Stomach (tissue), 4 donors: Measurements from ENCODE around the gene RPRML.

ENCODE experiments used
- CTCF ChIP-seq, 7 experiments: fragments of 450-650 bp in 4 of 7; fragments of 200-600 bp in 3 of 7; sonication (generic) in 3 of 7; IDR thresholded peaks; one replicate each; pipeline ENCODE4 v1.5.1; 2016 to 2019; ENCODE audit warnings: antibody characterized with exemption in 7 of 7, control low read depth in 2 of 7, mild to moderate bottlenecking in 1 of 7
- EP300 ChIP-seq: sonication (generic); formaldehyde crosslinking; IDR thresholded peaks from one replicate; pipeline ENCODE4 v1.6.1; 2017; ENCODE audit warnings: antibody characterized with exemption
- POLR2A ChIP-seq, 4 donors: fragments of 450-650 bp; IDR thresholded peaks; one replicate each; pipeline ENCODE4 v1.6.1; 2016; ENCODE audit warnings: antibody characterized with exemption in 4 of 4, control low read depth in 2 of 4, mild to moderate bottlenecking in 1 of 4, moderate library complexity in 1 of 4
- POLR2AphosphoS5 ChIP-seq, 3 donors: sonication (generic); formaldehyde crosslinking; IDR thresholded peaks; one replicate each; pipeline ENCODE4 v1.6.1; 2016; ENCODE audit warnings: antibody characterized with exemption in 3 of 3

DNA sequence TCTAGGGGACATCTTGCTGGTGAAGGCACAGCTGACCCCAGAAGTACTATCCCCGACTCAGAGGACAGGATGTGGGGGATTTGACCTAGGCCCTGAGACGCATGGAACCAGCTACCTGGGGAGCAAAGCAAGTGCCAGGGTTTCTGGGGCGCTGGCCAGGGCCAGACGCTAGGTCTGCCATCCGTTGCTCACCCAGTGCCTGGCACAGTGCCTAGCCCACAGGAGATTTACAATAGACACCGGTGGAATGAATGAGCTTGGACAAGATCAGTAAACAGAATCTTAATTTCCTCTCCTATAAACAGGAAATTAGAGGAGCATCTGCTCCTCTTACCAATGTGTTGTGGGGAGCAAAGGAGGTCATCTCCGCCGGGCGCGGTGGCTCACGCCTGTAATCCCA, 5.0 kb downstream of the RPRML start:
- no peak for TF ChIP-seq CTCF (IDR thresholded peaks at IDR 0.05)
- TF ChIP-seq POLR2A (IDR thresholded peaks at IDR 0.05): no peak
- no peak for TF ChIP-seq EP300
- TF ChIP-seq POLR2AphosphoS5 (IDR thresholded peaks at IDR 0.05): no peak
